ENCODE data around the gene VAV2. TPM values are rescaled to one million over a fixed set of nuclear protein-coding genes. Genes with fewer than 3 reads are reported as not detected.
A peak's percentile ranks its signal among the peaks of the same experiment; 100 is the strongest.
"Not testable (repeated sequence)": the region's sequence is repeated elsewhere in the genome, so short reads cannot be mapped to it uniquely, and the experiment has no call there.

Gene VAV2
- total RNA-seq, 4 donors from 2014 or later = 15.0 to 25.7 (median 20.5) TPM

DNA sequence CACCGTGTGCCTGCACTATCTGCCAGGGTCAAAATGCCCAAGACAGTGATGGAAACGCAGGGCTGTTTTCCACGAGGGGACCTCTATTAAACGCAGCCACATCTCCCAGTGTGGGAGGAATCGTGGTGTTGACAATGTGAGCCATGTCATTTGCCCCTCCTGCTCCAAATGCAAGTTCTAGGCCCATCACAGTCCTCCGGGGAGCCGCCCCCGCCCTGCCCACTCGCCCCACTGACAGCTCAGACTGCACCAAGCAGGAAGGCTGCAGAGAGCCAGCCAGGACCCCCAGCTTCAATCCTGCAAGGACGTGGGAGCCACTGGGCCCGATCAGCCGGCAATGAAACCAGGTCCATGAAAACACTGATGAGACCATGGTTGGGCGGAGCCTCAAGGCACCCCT is 85.9 kb downstream of the VAV2 start:
- Histone ChIP-seq H3K27me3 (no peaks in the 10 kb centered on the region), H3K4me3 (replicated peaks in 1 of 3) (no peak overlapping the region), H3K4me1 (peaks cover 1 to 4% of the 10 kb centered on the region in 2 donors), H3K9me3 (no peaks in the 10 kb centered on the region), H3K27ac (no peak overlapping the region), H3K36me3 (no peaks in the 10 kb centered on the region)
- no peak for DNase-seq
- TF ChIP-seq, protein P1, sequence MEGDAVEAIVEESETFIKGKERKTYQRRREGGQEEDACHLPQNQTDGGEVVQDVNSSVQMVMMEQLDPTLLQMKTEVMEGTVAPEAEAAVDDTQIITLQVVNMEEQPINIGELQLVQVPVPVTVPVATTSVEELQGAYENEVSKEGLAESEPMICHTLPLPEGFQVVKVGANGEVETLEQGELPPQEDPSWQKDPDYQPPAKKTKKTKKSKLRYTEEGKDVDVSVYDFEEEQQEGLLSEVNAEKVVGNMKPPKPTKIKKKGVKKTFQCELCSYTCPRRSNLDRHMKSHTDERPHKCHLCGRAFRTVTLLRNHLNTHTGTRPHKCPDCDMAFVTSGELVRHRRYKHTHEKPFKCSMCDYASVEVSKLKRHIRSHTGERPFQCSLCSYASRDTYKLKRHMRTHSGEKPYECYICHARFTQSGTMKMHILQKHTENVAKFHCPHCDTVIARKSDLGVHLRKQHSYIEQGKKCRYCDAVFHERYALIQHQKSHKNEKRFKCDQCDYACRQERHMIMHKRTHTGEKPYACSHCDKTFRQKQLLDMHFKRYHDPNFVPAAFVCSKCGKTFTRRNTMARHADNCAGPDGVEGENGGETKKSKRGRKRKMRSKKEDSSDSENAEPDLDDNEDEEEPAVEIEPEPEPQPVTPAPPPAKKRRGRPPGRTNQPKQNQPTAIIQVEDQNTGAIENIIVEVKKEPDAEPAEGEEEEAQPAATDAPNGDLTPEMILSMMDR (IDR thresholded peaks at IDR 0.05) = no peak
- TF ChIP-seq POLR2A (IDR thresholded peaks at IDR 0.05) = no peak
- intact Hi-C loops (cut with DNase I) = no loop called here
- WGBS, 2 donors = 74 to 76% methylated on average over 6 to 9 of the region's 13 CpGs

DNA sequence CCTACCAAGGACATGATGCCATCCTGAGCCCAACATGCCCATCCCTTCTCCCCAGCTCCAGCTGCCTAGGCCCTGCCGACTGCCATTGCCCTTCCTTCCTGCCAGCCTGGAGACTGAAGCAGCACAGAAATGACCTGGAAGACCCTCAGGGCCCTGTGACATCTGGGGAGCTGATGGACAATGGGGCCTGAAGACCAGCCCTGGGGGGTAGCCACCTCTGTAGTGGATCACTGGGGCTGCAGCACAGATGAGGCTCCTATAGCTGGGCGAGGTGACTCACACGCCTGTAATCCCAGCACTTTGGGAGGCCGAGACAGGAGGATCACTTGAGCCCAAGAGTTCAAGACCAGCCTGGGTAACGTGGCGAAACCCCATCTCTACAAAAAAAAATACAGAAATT is 86.6 kb downstream of the VAV2 start:
- no peak overlapping the region for H3K4me3 ChIP-seq (replicated peaks in 1 of 3)
- no peaks in the 10 kb centered on the region for H3K36me3 ChIP-seq
- H3K9me3 ChIP-seq = no peaks in the 10 kb centered on the region
- TF ChIP-seq POLR2A (IDR thresholded peaks at IDR 0.05) = no peak
- TF ChIP-seq, protein P1 (IDR thresholded peaks at IDR 0.05) = no peak
- WGBS, 2 donors = 93 to 97% methylated on average over 6 of the region's 6 CpGs
- no peaks in the 10 kb centered on the region for H3K27me3 ChIP-seq
- no peak for DNase-seq
- no peak overlapping the region for H3K27ac ChIP-seq
- intact Hi-C loops (cut with DNase I) = no loop called here
- peaks cover 6 to 10% of the 10 kb centered on the region in 2 donors for H3K4me1 ChIP-seq

DNA sequence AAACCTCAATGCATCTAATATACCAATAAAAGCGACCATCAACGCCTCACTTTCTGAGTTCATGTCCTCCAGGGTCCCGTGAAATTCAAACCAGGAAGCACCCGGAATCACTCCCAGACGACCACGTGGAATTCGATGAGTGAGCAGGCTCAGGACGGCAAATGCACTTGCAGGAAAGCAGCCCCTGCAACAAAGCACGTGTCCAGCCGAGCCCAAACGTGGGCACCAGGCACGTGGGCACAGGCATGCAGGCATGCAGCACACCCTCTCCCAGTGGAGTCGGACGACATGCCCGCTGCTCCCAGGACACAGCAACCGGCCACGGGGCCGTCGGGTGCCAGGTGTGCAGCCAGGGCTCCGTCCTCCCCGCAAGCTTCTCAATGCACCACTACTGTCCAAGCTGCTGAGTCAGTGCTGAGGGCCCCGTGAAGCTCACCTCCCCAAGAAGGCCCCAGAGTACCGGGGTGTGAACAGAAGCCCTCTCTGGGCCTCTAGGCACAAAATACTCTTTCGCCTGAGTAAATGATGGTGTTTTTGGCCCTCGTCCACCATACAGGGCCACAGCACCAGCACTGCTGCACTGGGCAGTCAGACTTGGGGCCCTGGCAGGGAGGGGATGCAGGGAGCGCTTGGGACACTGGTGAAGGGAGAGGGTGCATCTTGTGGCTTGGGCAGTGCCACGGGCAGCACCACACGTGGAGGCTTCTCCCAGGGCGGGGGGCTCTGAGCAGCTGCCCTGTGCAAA is 87.6 kb downstream of the VAV2 start:
- Histone ChIP-seq H3K36me3 (no peaks in the 10 kb centered on the region), H3K4me1 (peaks cover 9 to 15% of the 10 kb centered on the region in 2 donors), H3K4me3 (replicated peaks in 1 of 3) (no peak overlapping the region), H3K9me3 (no peaks in the 10 kb centered on the region), H3K27me3 (no peaks in the 10 kb centered on the region), H3K27ac (no peak overlapping the region)
- WGBS, 2 donors = 64 to 71% methylated on average over 21 to 23 of the region's 29 CpGs
- intact Hi-C loops (cut with DNase I) = no loop called here
- DNase-seq = peak; percentile 54 to 57
- TF ChIP-seq, protein P1 (IDR thresholded peaks at IDR 0.05) = no peak
- no peak for TF ChIP-seq POLR2A (IDR thresholded peaks at IDR 0.05)

DNA sequence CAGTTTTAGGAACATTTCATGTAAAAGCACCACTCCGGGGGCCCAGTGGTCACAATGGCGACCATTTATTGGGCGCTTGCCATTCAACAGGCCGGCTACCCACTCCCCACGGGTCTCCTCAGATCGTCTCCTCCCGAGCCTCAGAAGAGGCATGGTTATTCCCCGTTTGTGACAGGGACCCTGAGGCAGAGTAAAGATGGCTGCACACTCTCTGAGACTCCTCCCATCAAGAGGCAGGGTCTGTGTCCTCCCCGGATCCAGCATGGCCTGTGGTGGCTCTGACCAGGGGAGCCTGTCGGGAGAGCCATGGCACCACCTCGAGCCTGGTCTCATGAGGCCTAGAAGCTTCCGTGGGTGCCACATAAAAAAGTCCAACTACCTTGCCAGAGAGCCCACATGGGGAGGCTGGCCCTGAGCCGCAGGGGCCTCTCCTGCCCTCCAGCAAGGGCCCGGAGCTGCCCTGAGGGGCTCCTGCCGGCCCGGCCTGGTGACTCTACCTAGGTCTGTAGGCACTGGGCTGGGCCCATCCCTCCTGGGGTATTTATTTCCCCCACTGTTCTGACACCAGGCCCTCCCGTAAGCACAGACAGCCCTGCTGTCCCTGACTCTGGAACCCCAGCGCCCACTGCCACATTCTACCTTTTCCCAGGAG is 90.8 kb downstream of the VAV2 start:
- intact Hi-C loops (cut with DNase I) = no loop called here
- TF ChIP-seq, protein P1 (IDR thresholded peaks at IDR 0.05) = no peak
- no peak for TF ChIP-seq POLR2A (IDR thresholded peaks at IDR 0.05)
- 77 to 91% methylated on average over 10 to 16 of the region's 18 CpGs for WGBS, 2 donors
- peak overlapping the region; percentile 48 to 87 (median 65) for H3K27ac ChIP-seq
- H3K9me3 ChIP-seq = no peaks in the 10 kb centered on the region
- no peaks in the 10 kb centered on the region for H3K27me3 ChIP-seq
- H3K36me3 ChIP-seq = no peaks in the 10 kb centered on the region
- no peak for DNase-seq
- peaks cover 17 to 24% of the 10 kb centered on the region in 2 donors for H3K4me1 ChIP-seq
- H3K4me3 ChIP-seq (replicated peaks in 1 of 3) = no peak overlapping the region

DNA sequence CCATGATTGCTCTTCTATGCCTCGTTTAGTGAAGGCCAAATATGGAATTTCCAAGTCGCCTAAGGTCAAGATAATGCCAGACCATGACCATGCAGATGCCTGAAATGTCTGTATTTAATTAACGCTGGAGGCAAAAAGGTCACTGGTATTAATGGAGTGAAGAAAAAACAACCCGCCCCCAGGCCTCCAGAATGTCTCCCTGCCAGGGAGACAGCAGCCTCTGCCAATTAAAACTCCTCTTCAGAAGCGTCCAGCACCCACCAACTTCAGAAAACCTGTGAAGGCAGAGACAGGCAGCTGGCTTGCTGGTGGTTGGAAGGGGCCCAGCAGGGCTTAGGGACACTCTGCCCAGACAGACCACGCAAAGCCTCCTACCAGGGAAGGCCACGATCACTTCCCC is 94.4 kb downstream of the VAV2 start:
- 58 to 60% methylated on average over 5 of the region's 7 CpGs for WGBS, 2 donors
- H3K9me3 ChIP-seq = no peaks in the 10 kb centered on the region
- H3K27me3 ChIP-seq = no peaks in the 10 kb centered on the region
- no peak for TF ChIP-seq POLR2A (IDR thresholded peaks at IDR 0.05)
- TF ChIP-seq, protein P1 (IDR thresholded peaks at IDR 0.05) = no peak
- intact Hi-C loops (cut with DNase I) = no loop called here
- H3K4me3 ChIP-seq (replicated peaks in 1 of 3) = no peak overlapping the region
- DNase-seq = no peak
- H3K4me1 ChIP-seq = peaks cover 17 to 24% of the 10 kb centered on the region in 2 donors
- peak overlapping the region in 1 of 3 donors; percentile 38 for H3K27ac ChIP-seq
- no peaks in the 10 kb centered on the region for H3K36me3 ChIP-seq

- peaks cover 13 to 24% of the 10 kb centered on the region in 2 donors for H3K4me1 ChIP-seq
- DNase-seq; H3K27me3 ChIP-seq; intact Hi-C loops (cut with DNase I); H3K4me3 ChIP-seq (replicated peaks in 1 of 3); H3K36me3 ChIP-seq; H3K27ac ChIP-seq; H3K9me3 ChIP-seq: not testable (repeated sequence)
- WGBS, 2 donors = 92 to 97% methylated on average over 13 of the region's 13 CpGs
Measured at GRCh38 chr9:133896007-133896406, 96.1 kb downstream of the VAV2 start.
